Omental fat pad (tissue), 4 donors: ENCODE data around the gene EDARADD. TPM values are rescaled to one million over a fixed set of nuclear protein-coding genes. Genes with fewer than 3 reads are reported as not detected.
"Not testable (repeated sequence)": the region's sequence is repeated elsewhere in the genome, so short reads cannot be mapped to it uniquely, and the experiment has no call there.

Source experiments
- ATAC-seq: fragments of 150-250 bp; one replicate; pipeline ENCODE4 v1.9.1; 2016; ENCODE audit warnings: mild to moderate bottlenecking, moderate library complexity; ENCODE audit not compliant: low FRiP score
- DNase-seq: peaks from one replicate; pipeline ENCODE4 v3.0.0-alpha.2; 2019; ENCODE audit warnings: low spot score
- CTCF ChIP-seq, 3 donors: fragments of 450-650 bp; IDR thresholded peaks; one replicate each; pipeline ENCODE4 v1.5.1; 2016 to 2017; ENCODE audit warnings: antibody characterized with exemption in 3 of 3, mild to moderate bottlenecking in 3 of 3, moderate library complexity in 2 of 3
- total RNA-seq, 4 donors: library from RNA; depleted of rRNA; stranded (reverse); fragments of >200 nt; gene quantifications; one replicate each; pipeline ENCODE4 v1.1.0, GENCODE V29; 2016

EDARADD gene
- total RNA-seq, 4 donors from 2014 or later = 0.24 to 1.2 (median 0.25) TPM; not detected in 1

GRCh38 chr1:236484310-236484971 is 90.4 kb downstream of the EDARADD start:
- no peak for TF ChIP-seq CTCF (IDR thresholded peaks at IDR 0.05)
- ATAC-seq (no peak), DNase-seq (no peak)

- no peak for TF ChIP-seq CTCF (IDR thresholded peaks at IDR 0.05)
- DNase-seq (no peak), ATAC-seq (no peak)
Observed at GRCh38 chr1:236486356-236487002, 92.4 kb downstream of the EDARADD start.

- ATAC-seq, DNase-seq: not testable (repeated sequence)
Observed at GRCh38 chr1:236489161-236489560, 95.1 kb downstream of the EDARADD start.

- no peak for DNase-seq
- peak in 1 of 3 donors; percentile 32 for TF ChIP-seq CTCF (IDR thresholded peaks at IDR 0.05)
- peak; percentile 67 for ATAC-seq
Observed at GRCh38 chr1:236489710-236490377, 95.8 kb downstream of the EDARADD start.

- ATAC-seq (no peak), DNase-seq (no peak)
- TF ChIP-seq CTCF (IDR thresholded peaks at IDR 0.05) = no peak
Observed at GRCh38 chr1:236491469-236492136, 97.5 kb downstream of the EDARADD start.

- TF ChIP-seq CTCF (IDR thresholded peaks at IDR 0.05) = no peak
- ATAC-seq (no peak), DNase-seq (no peak)
Observed at GRCh38 chr1:236492378-236492777, 98.3 kb downstream of the EDARADD start.

GRCh38 chr1:236494082-236494481 is 100.0 kb downstream of the EDARADD start:
- ATAC-seq (no peak), DNase-seq (no peak)
- no peak for TF ChIP-seq CTCF (IDR thresholded peaks at IDR 0.05)
